Activated CD8-positive, alpha-beta memory T cell treated with anti-CD3 and anti-CD28 coated beads for 4 hours (primary cell): Measurements from ENCODE around the gene NOL11.
"Not testable (repeated sequence)": the region's sequence is repeated elsewhere in the genome, so short reads cannot be mapped to it uniquely, and the experiment has no call there.

Source experiments
- DNase-seq, 2 donors: peaks; one replicate each; pipeline ENCODE4 v3.0.0-alpha.2; 2020; ENCODE audit warnings: low read depth in 2 of 2

NOL11 gene

DNA sequence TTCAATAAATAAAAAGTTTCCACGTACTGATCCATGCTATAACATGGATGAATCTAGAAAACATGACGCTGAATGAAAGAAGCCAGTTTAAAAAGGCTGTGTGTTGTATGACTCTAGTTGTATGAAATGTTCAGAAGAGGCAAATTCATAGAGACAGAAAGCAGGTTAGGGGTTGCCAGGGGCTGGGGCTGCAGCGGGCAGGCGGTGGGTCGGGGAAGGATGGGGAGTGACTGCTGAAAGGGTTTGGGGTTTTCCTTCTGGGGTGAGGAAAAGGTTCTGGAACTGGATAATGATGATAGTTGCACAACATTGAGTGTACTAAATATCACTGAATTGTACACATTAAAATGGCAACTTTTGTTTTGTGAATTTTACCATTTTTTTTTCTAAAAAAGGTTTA, 36.3 kb downstream of the NOL11 start:
- DNase-seq: no peak

DNA sequence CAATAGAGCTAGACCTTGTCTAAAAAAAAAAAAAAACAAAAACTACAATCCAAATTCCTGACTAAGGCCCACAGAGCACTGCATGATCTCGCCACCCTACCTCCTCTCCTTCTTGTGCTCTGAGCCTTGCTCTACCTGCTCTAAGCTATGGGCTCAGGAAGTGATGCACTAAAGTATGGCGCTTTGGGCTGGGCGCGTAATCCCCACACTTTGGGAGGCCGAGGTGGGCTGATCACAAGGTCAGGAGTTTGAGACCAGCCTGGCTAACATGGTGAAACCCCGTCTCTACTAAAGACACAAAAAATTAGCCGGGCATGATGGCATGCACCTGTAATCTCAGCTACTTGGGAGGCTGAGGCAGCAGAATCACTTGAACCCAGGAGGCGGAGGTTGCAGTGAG, 37.0 kb downstream of the NOL11 start:
- not testable (repeated sequence) for DNase-seq

DNA sequence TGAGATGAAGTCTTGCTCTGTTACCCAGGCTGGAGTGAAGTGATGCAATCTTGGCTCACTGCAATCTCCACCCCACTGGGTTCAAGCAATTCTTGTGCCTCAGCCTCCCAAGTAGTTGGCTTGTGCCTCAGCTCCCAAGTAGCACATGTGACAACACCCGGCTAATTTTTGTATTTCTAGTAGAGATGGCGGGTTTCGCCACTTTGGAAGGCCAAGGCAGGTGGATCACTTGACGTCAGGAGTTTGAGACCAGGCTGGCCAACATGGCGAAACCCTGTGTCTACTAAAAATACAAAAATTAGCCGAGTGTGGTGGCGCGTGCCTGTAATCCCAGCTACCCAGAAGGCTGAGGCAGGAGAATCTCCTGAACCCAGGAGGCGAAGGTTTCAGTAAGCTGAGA, 39.0 kb downstream of the NOL11 start:
- DNase-seq: not testable (repeated sequence)

DNA sequence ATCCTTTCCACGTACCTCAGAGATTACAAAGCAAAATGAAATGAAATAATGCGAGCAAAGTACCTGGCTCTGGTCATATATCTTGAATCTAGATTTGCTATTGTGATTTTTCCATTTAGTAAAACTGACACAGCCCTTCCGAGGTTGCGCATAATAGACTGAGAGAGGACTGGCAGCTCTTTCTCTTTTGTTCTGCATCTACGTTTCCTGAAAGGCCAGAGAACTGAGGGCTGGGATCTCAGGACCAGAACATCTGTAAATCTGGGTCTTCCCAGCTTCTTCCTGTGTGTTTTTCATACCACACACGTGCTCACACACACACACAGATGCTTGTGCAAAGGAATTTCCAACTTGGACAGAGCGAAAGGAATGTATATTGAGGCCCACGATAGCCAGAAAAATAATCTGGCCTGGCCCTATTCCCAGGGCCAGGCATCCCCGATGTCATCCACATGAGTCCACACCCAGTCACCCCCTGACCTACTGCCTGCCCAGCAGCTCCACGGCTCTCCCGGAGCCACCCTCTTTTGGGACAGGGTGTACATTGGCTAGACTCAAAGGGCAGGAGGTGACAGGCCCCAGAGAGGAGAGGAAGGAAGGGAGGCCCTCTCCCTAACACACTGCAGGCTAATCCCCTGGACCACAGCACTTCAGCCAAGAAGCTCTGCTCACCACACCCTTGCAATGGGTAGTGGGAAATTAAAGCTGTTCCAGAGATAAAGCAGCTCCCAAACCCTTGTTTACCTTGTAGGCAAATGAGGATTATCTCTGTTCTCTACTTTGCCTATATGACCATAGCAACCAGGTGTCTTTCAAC, 41.8 kb downstream of the NOL11 start:
- DNase-seq: no peak

DNA sequence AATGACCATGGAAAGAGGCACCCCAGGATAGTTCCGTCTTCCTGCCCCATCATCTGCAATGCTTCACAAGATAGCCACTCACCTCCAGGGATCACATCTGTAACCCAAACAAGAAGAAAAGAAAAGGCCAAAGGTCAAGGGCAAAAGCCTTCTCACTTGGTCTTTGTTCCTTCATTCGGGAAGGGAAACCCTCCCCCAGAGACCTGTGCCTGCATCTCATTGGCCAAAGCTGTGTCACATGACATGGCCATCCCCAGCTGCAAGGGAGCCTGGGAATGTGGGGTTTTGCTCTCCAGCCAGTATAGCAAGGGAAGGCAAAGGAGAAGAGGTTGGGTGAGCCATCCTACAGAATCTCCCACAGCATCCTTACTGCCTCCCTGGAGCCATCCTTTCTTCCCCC, 47.9 kb downstream of the NOL11 start:
- no peak for DNase-seq

DNA sequence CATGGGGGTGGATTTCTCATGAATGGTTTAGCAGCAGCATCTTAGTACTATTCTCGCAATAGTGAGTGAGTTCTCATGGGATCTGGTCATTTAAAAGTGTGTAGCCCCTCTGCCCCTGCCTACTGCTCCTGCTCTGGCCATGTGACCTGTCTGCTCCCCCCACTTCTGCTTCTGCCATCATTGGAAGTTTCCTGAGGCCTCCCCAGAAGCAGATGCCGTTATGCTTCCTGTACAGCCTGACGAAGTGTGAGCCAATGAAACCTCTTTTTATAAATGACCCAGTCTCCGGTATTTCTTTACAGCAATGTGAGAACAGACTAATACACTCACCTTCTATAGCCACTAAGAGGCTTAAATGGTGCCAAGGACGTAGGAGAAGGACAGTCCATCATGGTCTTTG, 51.5 kb downstream of the NOL11 start:
- no peak for DNase-seq

DNA sequence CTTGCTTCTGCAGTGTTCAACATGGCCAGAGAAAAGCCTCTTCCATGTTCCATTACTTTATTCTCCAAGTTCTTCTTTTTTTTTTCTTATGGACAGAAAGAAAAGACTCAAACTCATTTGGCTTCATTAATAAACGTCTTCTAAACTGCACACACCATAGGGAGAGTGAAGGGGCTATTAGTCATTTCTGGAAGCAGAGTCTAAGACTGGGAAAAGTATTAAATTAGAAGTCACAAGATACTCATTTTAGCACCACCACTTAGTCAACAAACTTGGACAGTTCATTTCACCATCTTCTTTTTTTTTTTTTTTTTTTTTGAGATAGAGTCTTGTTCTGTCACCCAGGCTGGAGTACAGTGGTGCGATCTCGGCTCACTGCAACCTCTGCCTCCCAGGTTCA, 52.8 kb downstream of the NOL11 start:
- DNase-seq: no peak

DNA sequence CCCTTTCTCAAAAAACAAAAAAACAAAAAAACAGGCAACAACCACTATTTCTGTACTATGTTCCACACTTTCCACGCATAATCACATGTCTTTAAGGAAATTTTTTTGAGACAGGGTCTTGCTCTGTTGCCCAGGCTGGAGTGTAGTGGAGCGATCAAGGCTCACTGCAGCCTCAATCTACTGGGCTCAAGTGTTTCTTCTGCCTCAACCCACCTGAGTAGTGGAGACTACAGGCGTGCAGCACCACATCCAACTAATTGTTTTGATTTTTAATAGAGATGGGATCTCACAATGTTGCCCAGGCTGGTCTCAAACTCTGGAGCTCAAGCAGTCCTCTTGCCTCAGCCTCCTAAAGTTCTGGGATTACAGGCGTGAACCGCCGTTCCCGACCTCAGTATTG, 54.9 kb downstream of the NOL11 start:
- no peak for DNase-seq

DNA sequence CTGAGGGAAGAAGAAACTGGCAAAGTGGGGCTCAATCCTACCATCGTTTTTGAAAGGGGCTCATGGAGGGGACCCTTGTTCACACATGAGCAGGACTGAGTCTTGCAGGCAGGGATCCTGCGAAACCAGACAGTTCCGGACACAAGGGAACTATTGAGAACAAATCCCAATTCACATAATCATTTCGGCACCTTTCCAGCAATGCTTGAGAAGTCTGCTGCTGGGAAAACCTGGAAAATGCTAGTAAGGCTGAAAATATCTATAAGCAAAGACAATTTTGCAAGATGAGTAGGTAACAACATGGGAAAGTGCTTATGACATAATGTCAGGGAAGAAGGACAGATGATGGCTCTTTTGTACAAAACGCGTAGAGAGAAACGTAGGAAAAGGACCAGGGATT, 55.5 kb downstream of the NOL11 start:
- DNase-seq: no peak

DNA sequence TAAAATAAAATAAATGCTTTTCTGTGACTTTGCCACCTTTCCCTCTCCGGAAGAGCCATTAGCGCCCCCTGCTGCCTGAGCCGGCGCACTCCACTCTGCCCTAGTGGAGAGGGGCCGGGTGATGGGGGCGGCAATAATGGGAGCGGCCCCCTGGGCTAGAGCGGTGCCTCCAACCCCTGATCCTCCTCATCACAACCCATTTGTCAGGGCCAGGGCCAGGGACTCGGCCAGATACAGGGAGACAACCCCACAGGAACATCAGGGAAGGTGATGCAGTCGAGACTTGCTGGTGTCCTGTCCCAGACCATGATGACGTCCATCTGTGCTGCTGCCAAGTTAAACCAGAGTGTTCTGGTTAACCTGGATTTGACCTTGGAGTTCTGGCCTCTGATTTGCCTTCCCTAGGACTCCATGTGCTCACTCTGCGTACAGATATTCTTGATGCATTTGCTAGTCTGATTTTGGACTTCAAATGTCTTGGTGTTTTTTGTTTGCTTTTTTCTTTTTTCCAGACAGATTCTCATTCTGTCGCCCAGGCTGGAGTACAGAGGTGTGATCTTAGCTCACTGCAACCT, 61.4 kb downstream of the NOL11 start:
- DNase-seq: no peak

DNA sequence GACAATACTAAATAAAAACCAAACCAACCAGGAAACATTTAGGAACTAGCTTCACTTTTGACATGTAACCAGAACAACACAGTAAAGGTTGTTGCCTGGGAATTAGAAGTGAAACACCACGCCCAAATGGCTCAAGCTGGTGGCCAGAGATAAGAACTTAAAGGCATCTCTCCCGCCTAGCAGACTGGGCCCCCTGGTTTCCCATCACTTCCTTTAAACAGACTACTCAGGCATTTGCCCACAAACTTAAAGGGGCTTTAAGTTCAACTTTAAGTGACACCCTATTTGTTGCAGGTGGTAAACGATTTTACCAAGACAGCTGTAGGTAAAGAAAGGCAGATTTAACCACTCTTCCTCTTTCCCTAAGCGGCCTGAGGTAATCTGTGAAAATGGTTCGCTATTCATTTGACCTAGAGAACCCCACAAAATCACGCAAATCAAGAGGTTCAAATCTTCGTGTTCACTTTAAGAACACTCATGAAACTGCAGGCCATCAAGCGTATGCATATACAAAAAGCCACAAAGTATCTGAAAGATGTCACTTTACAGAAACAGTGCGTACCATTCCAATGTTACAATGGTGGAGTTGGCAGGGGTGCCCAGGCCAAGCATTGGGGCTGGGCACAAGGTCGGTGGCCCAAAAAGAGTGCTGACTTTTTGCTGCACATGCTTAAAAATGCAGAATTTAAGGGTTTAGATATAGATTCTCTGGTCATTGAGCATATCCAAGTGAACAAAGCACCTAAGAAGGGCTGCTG, 66.8 kb downstream of the NOL11 start:
- DNase-seq: no peak

DNA sequence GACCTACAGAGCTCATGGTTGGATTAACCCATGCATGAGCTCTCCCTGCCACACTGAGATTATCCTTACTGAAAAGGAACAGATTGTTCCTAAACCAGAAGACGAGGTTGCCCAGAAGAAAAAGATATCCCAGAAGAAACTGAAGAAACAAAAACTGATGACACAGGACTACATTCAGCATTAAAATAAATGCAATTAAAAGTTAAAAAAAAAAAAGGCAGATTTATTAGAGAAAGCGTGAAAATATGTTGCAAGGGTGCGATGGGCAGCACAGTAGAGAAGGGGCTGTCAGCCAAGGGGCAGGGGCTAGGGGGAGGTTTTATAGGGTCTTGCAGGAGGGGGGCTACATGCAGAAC, 67.4 kb downstream of the NOL11 start:
- DNase-seq: no peak

DNA sequence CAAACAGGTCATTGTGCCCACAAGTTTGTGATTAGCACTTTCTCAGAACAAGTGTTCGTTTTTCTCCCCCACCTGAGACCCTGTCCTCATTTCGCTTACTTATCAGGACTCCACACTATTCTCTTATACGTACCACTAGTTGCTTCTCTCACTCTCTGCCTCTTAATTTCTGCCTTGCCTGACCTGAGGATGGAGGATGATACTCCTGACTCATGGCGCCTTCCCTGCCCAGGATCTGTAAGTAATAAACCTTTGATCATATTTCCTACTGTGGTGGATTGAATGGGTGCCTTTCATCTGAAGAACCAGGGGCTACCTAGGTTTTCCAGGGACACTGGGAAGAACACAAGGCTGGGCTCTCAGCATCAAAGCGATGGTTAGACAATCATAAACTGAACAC, 67.8 kb downstream of the NOL11 start:
- DNase-seq: no peak
